ENCODE results near the gene KRT23. TPM values are rescaled to one million over a fixed set of nuclear protein-coding genes. Genes with fewer than 3 reads are reported as not detected.

The KRT23 gene
- total and polyA plus RNA-seq, 2 of the 13 experiments (the other 11 are each of a cell fraction or from before 2014, with no cell fraction given), result 24.7 to 51.1 TPM

DNA sequence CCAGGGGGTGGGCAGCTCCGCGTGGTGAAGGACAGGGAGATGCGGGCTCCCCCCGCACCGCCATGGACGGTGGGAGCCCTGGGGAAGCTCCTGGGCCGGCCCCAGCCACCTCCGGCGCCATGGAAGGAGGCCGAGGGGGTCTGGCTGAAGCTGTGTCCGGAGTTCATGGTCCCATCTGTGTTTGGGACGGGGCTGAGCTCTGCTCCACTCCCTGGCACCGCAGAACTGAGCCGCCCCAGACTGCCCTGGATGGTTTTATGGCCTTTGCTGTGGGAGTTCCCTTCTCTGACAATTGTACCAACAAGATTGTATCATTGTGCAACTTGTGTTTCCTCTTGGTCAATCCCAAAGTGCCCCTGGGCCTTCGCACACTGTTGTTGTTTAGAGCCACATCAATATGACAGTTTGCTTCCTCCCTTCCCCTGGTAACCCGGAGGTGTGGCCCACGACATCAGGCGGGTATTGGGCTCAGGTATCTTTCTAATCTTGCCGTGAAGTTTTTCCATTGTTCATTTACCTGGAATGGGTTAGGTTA is 942 bp downstream of the KRT23 start (continued):
- TF ChIP-seq, protein P1, sequence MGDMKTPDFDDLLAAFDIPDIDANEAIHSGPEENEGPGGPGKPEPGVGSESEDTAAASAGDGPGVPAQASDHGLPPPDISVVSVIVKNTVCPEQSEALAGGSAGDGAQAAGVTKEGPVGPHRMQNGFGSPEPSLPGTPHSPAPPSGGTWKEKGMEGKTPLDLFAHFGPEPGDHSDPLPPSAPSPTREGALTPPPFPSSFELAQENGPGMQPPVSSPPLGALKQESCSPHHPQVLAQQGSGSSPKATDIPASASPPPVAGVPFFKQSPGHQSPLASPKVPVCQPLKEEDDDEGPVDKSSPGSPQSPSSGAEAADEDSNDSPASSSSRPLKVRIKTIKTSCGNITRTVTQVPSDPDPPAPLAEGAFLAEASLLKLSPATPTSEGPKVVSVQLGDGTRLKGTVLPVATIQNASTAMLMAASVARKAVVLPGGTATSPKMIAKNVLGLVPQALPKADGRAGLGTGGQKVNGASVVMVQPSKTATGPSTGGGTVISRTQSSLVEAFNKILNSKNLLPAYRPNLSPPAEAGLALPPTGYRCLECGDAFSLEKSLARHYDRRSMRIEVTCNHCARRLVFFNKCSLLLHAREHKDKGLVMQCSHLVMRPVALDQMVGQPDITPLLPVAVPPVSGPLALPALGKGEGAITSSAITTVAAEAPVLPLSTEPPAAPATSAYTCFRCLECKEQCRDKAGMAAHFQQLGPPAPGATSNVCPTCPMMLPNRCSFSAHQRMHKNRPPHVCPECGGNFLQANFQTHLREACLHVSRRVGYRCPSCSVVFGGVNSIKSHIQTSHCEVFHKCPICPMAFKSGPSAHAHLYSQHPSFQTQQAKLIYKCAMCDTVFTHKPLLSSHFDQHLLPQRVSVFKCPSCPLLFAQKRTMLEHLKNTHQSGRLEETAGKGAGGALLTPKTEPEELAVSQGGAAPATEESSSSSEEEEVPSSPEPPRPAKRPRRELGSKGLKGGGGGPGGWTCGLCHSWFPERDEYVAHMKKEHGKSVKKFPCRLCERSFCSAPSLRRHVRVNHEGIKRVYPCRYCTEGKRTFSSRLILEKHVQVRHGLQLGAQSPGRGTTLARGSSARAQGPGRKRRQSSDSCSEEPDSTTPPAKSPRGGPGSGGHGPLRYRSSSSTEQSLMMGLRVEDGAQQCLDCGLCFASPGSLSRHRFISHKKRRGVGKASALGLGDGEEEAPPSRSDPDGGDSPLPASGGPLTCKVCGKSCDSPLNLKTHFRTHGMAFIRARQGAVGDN (CRISPR knock-in tag; IDR thresholded peaks at IDR 0.05), result peak; percentile 62
- TF ChIP-seq, protein P2, sequence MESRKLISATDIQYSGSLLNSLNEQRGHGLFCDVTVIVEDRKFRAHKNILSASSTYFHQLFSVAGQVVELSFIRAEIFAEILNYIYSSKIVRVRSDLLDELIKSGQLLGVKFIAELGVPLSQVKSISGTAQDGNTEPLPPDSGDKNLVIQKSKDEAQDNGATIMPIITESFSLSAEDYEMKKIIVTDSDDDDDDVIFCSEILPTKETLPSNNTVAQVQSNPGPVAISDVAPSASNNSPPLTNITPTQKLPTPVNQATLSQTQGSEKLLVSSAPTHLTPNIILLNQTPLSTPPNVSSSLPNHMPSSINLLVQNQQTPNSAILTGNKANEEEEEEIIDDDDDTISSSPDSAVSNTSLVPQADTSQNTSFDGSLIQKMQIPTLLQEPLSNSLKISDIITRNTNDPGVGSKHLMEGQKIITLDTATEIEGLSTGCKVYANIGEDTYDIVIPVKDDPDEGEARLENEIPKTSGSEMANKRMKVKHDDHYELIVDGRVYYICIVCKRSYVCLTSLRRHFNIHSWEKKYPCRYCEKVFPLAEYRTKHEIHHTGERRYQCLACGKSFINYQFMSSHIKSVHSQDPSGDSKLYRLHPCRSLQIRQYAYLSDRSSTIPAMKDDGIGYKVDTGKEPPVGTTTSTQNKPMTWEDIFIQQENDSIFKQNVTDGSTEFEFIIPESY (CRISPR knock-in tag; IDR thresholded peaks at IDR 0.05), result 0 out of 2 replicates have a peak, but pooled peaks have one; percentile 0
- no peak for TF ChIP-seq KDM2A (CRISPR knock-in tag; IDR thresholded peaks at IDR 0.05; ENCODE audit: borderline replicate concordance, low read depth)
- TF ChIP-seq, protein P3, sequence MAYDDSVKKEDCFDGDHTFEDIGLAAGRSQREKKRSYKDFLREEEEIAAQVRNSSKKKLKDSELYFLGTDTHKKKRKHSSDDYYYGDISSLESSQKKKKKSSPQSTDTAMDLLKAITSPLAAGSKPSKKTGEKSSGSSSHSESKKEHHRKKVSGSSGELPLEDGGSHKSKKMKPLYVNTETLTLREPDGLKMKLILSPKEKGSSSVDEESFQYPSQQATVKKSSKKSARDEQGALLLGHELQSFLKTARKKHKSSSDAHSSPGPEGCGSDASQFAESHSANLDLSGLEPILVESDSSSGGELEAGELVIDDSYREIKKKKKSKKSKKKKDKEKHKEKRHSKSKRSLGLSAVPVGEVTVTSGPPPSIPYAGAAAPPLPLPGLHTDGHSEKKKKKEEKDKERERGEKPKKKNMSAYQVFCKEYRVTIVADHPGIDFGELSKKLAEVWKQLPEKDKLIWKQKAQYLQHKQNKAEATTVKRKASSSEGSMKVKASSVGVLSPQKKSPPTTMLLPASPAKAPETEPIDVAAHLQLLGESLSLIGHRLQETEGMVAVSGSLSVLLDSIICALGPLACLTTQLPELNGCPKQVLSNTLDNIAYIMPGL (CRISPR knock-in tag; IDR thresholded peaks at IDR 0.05; ENCODE audit: borderline replicate concordance in 1 of 2, low read depth in 1 of 2), result 0 out of 4 replicates have a peak, but pooled peaks of 1 of the 2 experiments have one; percentile 13
- TF ChIP-seq PHF8 (CRISPR knock-in tag; IDR thresholded peaks at IDR 0.05), result peak; percentile 26; the same call in 1 of the 2 replicates
- no peak for TF ChIP-seq ESRRA (CRISPR knock-in tag; IDR thresholded peaks at IDR 0.05; ENCODE audit: low read depth)
- TF ChIP-seq ZNF841 (CRISPR knock-in tag; IDR thresholded peaks at IDR 0.05; ENCODE audit: borderline replicate concordance), result no peak
- TF ChIP-seq, protein P4, sequence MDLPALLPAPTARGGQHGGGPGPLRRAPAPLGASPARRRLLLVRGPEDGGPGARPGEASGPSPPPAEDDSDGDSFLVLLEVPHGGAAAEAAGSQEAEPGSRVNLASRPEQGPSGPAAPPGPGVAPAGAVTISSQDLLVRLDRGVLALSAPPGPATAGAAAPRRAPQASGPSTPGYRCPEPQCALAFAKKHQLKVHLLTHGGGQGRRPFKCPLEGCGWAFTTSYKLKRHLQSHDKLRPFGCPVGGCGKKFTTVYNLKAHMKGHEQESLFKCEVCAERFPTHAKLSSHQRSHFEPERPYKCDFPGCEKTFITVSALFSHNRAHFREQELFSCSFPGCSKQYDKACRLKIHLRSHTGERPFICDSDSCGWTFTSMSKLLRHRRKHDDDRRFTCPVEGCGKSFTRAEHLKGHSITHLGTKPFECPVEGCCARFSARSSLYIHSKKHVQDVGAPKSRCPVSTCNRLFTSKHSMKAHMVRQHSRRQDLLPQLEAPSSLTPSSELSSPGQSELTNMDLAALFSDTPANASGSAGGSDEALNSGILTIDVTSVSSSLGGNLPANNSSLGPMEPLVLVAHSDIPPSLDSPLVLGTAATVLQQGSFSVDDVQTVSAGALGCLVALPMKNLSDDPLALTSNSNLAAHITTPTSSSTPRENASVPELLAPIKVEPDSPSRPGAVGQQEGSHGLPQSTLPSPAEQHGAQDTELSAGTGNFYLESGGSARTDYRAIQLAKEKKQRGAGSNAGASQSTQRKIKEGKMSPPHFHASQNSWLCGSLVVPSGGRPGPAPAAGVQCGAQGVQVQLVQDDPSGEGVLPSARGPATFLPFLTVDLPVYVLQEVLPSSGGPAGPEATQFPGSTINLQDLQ (CRISPR knock-in tag; IDR thresholded peaks at IDR 0.05), result 0 out of 2 replicates have a peak, but pooled peaks have one; percentile 46
- TF ChIP-seq MIER3 (CRISPR knock-in tag; IDR thresholded peaks at IDR 0.05; ENCODE audit: borderline replicate concordance), result peak; percentile 24; the same call in 1 of the 2 replicates
- TF ChIP-seq NFE2 (CRISPR knock-in tag; IDR thresholded peaks at IDR 0.05), result no peak
- no peak for TF ChIP-seq RFX1 (IDR thresholded peaks at IDR 0.05)
- peak; percentile 49; the same call in 1 of the 2 replicates for TF ChIP-seq MED1 (CRISPR knock-in tag; IDR thresholded peaks at IDR 0.05)
- no peak for TF ChIP-seq ZFP36L1 (CRISPR knock-in tag; IDR thresholded peaks at IDR 0.05)
- TF ChIP-seq SOX13 (IDR thresholded peaks at IDR 0.05), result no peak
- TF ChIP-seq SOX13 (CRISPR knock-in tag; conservative IDR thresholded peaks at IDR 0.05 in 1 of 2, IDR thresholded peaks at IDR 0.05 in 1 of 2), result peak in 1 of 2 experiments; percentile 67; a peak in 2 of 4 replicates
- TF ChIP-seq RFXAP (CRISPR knock-in tag; IDR thresholded peaks at IDR 0.05; ENCODE audit: borderline replicate concordance), result 0 out of 2 replicates have a peak, but pooled peaks have one; percentile 40
- no peak for TF ChIP-seq ZNF776 (CRISPR knock-in tag; IDR thresholded peaks at IDR 0.05)
- peak; percentile 47; the same call in 1 of the 2 replicates for TF ChIP-seq GABPB1 (CRISPR knock-in tag; IDR thresholded peaks at IDR 0.05)
- peak; percentile 41 for TF ChIP-seq HNF4A (CRISPR knock-in tag; IDR thresholded peaks at IDR 0.05)
